GM15510 (cell line): Measurements from ENCODE around the gene DOCK2.
A peak's percentile ranks its signal among the peaks of the same experiment; 100 is the strongest.

Source experiments
- POLR2A ChIP-seq: IDR thresholded peaks from 3 replicates; pipeline ENCODE4 v1.6.1; 2011; ENCODE audit warnings: borderline replicate concordance; ENCODE audit not compliant: insufficient read length; ENCODE audit errors: extremely low read depth

The DOCK2 gene

GRCh38 chr5:169634606-169635005, 2.5 kb upstream of the DOCK2 start:
- TF ChIP-seq POLR2A = no peak

GRCh38 chr5:169635936-169636335, 1.1 kb upstream of the DOCK2 start:
- no peak for TF ChIP-seq POLR2A

- no peak for TF ChIP-seq POLR2A
Observed at GRCh38 chr5:169636477-169637084, 494 bp upstream of the DOCK2 start.

GRCh38 chr5:169637549-169638121, 560 bp downstream of the DOCK2 start:
- TF ChIP-seq POLR2A = peak; percentile 54

GRCh38 chr5:169641253-169641652, 4.2 kb downstream of the DOCK2 start:
- no peak for TF ChIP-seq POLR2A

DNA sequence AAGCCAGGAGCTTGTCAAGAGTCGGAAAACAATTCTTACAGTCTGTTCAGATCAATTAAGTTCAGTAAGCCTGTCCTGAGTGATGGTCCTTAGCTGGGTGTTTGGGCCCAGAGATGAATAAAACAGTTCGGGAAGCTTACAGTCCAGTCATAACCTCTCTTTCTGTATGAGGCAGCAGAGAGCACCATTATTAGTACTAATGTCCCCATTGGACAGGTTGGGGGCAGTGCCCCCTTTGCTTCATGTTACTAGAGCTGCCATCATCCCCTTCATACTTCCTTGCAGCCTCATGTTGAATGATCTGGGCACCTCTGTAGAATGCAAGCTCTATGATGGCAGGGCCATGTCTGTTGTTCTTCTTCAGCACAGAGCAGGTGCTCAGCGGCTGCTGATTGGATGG, 9.8 kb downstream of the DOCK2 start:
- no peak for TF ChIP-seq POLR2A

GRCh38 chr5:169647566-169647965, 10.5 kb downstream of the DOCK2 start:
- no peak for TF ChIP-seq POLR2A

DNA sequence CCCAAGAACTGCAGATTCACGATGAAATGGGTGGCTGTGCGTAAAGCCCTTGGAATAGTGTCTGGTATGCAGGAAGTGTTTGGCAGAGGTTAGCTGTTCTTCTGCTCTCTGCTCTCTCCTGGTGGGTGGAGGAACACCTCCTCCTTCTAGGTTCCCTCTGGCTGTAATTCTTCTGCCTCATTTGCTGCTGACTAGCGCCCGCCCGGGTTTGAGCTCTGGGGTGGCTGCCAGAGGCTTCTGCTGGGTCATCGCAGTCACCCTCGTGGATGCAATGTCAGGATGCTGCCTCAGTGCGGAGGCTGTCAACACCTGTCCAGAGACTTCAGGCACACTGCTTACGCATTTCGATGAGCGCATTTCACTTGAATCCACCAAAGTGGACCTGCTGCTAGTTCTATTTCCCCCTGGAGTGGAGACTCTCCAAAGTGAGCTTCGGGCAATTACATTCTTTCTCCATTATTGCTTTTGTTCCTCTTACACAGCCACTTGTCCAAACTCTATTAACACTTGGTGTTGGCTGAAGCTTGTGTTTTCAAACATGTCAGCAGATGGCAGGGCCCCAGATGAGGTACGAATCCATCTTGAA, 11.7 kb downstream of the DOCK2 start:
- TF ChIP-seq POLR2A = no peak

DNA sequence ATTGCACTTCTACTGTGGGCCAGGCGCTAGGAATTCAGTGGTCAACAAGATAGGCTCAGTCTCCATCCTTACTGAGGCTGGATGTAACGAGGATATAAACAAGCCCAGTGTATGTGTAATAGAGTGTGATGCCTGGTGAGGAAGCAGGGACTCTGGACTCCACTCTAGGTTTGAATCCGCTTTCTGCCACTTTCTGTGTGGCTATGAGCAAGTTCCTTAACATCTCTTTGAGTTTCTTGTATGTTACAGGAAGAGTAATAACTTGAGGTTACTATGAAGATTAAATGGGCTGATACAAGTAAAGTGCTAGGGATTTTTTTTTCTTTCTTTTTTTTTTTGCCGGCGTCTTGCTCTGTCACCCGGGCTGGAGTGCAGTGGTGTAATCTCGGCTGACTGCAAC, 12.4 kb downstream of the DOCK2 start:
- no peak for TF ChIP-seq POLR2A

GRCh38 chr5:169650701-169651331, 13.7 kb downstream of the DOCK2 start:
- no peak for TF ChIP-seq POLR2A

GRCh38 chr5:169651526-169651925, 14.5 kb downstream of the DOCK2 start:
- no peak for TF ChIP-seq POLR2A

DNA sequence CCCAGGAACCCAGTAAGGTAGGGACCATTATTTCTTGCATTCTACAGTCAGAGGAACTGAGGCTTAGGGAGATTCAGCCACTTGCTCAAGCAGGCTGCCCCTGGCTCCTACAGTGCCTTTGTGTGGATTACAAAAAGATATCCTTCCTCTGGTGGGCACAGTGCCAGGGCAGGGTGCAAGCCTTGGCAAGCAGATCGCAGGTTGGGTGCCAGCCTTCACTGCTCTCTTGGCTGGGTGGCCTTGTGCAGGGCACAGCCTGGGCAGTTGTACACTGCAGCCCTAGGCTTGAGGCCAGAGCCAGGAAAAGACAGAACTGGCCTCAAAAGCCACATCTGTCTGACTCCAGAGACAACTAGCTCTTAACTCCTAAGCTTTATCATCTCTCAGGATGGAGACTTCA, 15.0 kb downstream of the DOCK2 start:
- no peak for TF ChIP-seq POLR2A

GRCh38 chr5:169653091-169653490, 16.0 kb downstream of the DOCK2 start:
- TF ChIP-seq POLR2A = no peak

GRCh38 chr5:169655353-169655752, 18.3 kb downstream of the DOCK2 start:
- TF ChIP-seq POLR2A = no peak

GRCh38 chr5:169656125-169656901, 19.2 kb downstream of the DOCK2 start:
- TF ChIP-seq POLR2A = no peak

- TF ChIP-seq POLR2A = no peak
Observed at GRCh38 chr5:169657127-169657526, 20.1 kb downstream of the DOCK2 start.

- no peak for TF ChIP-seq POLR2A
Observed at GRCh38 chr5:169663537-169663936, 26.5 kb downstream of the DOCK2 start.
